Fibroblast of skin of scalp (primary cell): ENCODE measurements around the gene CLPX.
A peak's percentile ranks its signal among the peaks of the same experiment; 100 is the strongest.
"Not testable (repeated sequence)": the region's sequence is repeated elsewhere in the genome, so short reads cannot be mapped to it uniquely, and the experiment has no call there.

Experiments
- DNase-seq: peaks from one replicate; pipeline ENCODE4 v3.0.0-alpha.2; 2013

CLPX gene

GRCh38 chr15:65165875-65166274 is 19.3 kb downstream of the CLPX start:
- no peak for DNase-seq

- no peak for DNase-seq
Measured at GRCh38 chr15:65164139-65164538, 21.0 kb downstream of the CLPX start.

- no peak for DNase-seq
Measured at GRCh38 chr15:65163041-65163440, 22.1 kb downstream of the CLPX start.

GRCh38 chr15:65156692-65157091 is 28.4 kb downstream of the CLPX start:
- DNase-seq, result no peak

GRCh38 chr15:65154720-65155119 is 30.4 kb downstream of the CLPX start:
- DNase-seq, result no peak

GRCh38 chr15:65147902-65148301 is 37.2 kb downstream of the CLPX start:
- DNase-seq, result no peak

GRCh38 chr15:65146438-65146837 is 38.7 kb downstream of the CLPX start:
- DNase-seq, result no peak

GRCh38 chr15:65138631-65139030 is 46.5 kb downstream of the CLPX start:
- DNase-seq, result not testable (repeated sequence)

GRCh38 chr15:65137893-65138292 is 47.2 kb downstream of the CLPX start:
- DNase-seq, result not testable (repeated sequence)

GRCh38 chr15:65137089-65137488 is 48.1 kb downstream of the CLPX start:
- DNase-seq, result not testable (repeated sequence)

- no peak for DNase-seq
Measured at GRCh38 chr15:65134538-65134937, 50.6 kb downstream of the CLPX start.

- peak; percentile 93 for DNase-seq
Measured at GRCh38 chr15:65133548-65134200, 51.5 kb downstream of the CLPX start, which contains the start of gene PDCD7. Gene PDCD7, minus strand, starts transcription at chr15:65133808. Its CDS starts 27 bp downstream, at chr15:65133781.

- DNase-seq, result peak; percentile 21
Measured at GRCh38 chr15:65132878-65133547, 52.1 kb downstream of the CLPX start.

- no peak for DNase-seq
Measured at GRCh38 chr15:65130941-65131340, 54.2 kb downstream of the CLPX start.

- DNase-seq, result no peak
Measured at GRCh38 chr15:65115542-65115941, 69.6 kb downstream of the CLPX start.

- DNase-seq, result no peak
Measured at GRCh38 chr15:65115086-65115485, 70.1 kb downstream of the CLPX start, which contains the start of gene UBAP1L. Gene UBAP1L, minus strand, starts transcription at chr15:65115200. Its CDS starts 8,985 bp downstream, at chr15:65106215.

GRCh38 chr15:65110676-65111292 is 74.4 kb downstream of the CLPX start:
- peak; percentile 18 for DNase-seq

- no peak for DNase-seq
Measured at GRCh38 chr15:65106011-65106590, 79.0 kb downstream of the CLPX start.

- DNase-seq, result no peak
Measured at GRCh38 chr15:65105038-65105437, 80.1 kb downstream of the CLPX start.

- no peak for DNase-seq
Measured at GRCh38 chr15:65102912-65103311, 82.2 kb downstream of the CLPX start.

GRCh38 chr15:65101891-65102708 is 83.0 kb downstream of the CLPX start:
- no peak for DNase-seq

GRCh38 chr15:65101411-65101890 is 83.7 kb downstream of the CLPX start:
- peak; percentile 68 for DNase-seq
